Astrocyte (in vitro differentiated cells and primary cell): Measurements from ENCODE around the gene MAPK8IP3. TPM values are rescaled to one million over a fixed set of nuclear protein-coding genes. Genes with fewer than 3 reads are reported as not detected.

Experiments used
- DNase-seq: peaks from one replicate; pipeline ENCODE4 v3.0.0-alpha.2; 2010; ENCODE audit warnings: low read depth
- FAIRE-seq: peaks from 2 replicates; lab custom pipeline; 2011; peaks lifted over from hg19 to GRCh38; lab: Jason Lieb, UNC
- H2AFZ ChIP-seq: 2 replicates; pipeline ENCODE4 v1.6.0; 2012; ENCODE audit warnings: low read depth, low read length, inconsistent platforms
- H3K27ac ChIP-seq: 2 replicates; pipeline ENCODE4 v1.5.1; 2011; ENCODE audit warnings: low read depth, low read length, inconsistent platforms
- H3K27me3 ChIP-seq: 2 replicates; pipeline ENCODE4 v1.6.0; 2011; ENCODE audit warnings: low read length, inconsistent platforms; ENCODE audit not compliant: insufficient read depth
- H3K36me3 ChIP-seq: 2 replicates; pipeline ENCODE4 v1.5.1; 2011; ENCODE audit warnings: low read length, inconsistent platforms; ENCODE audit not compliant: insufficient read depth
- H3K4me1 ChIP-seq: 2 replicates; pipeline ENCODE4 v1.5.1; 2011; ENCODE audit warnings: low read length, inconsistent platforms; ENCODE audit not compliant: insufficient read depth
- H3K4me2 ChIP-seq: 2 replicates; pipeline ENCODE4 v1.6.0; 2012; ENCODE audit warnings: low read length, inconsistent platforms
- H3K4me3 ChIP-seq: 2 replicates; pipeline ENCODE4 v1.5.1; 2011; ENCODE audit warnings: low read depth, mild to moderate bottlenecking, low read length, inconsistent platforms; ENCODE audit not compliant: insufficient read depth
- H3K79me2 ChIP-seq: 2 replicates; pipeline ENCODE4 v1.6.0; 2012; ENCODE audit warnings: mild to moderate bottlenecking, low read length, inconsistent platforms; ENCODE audit not compliant: insufficient read depth
- H3K9ac ChIP-seq: 2 replicates; pipeline ENCODE4 v1.6.0; 2012; ENCODE audit warnings: mild to moderate bottlenecking, low read length, inconsistent platforms
- H3K9me3 ChIP-seq: 2 replicates; pipeline ENCODE4 v1.5.1; 2012; ENCODE audit warnings: low read depth, mild to moderate bottlenecking, low read length, inconsistent platforms; ENCODE audit not compliant: insufficient read depth
- H4K20me1 ChIP-seq: 2 replicates; pipeline ENCODE4 v1.6.0; 2012; ENCODE audit warnings: low read length, inconsistent platforms; ENCODE audit not compliant: insufficient read depth
- H3K27ac Mint-ChIP-seq: one replicate; pipeline ENCODE4 v1.8.0; 2021; ENCODE audit warnings: mild to moderate bottlenecking, mixed read lengths; ENCODE audit not compliant: unreplicated experiment
- H3K27me3 Mint-ChIP-seq: one replicate; pipeline ENCODE4 v1.8.0; 2021; ENCODE audit warnings: low read depth, mixed read lengths; ENCODE audit not compliant: unreplicated experiment
- H3K36me3 Mint-ChIP-seq: one replicate; pipeline ENCODE4 v1.8.0; 2021; ENCODE audit warnings: low read depth, mixed read lengths; ENCODE audit not compliant: unreplicated experiment
- H3K4me1 Mint-ChIP-seq: one replicate; pipeline ENCODE4 v1.8.0; 2021; ENCODE audit warnings: low read depth, mixed read lengths; ENCODE audit not compliant: unreplicated experiment
- H3K4me3 Mint-ChIP-seq: one replicate; pipeline ENCODE4 v1.8.0; 2021; ENCODE audit warnings: mild to moderate bottlenecking, moderate library complexity, mixed read lengths; ENCODE audit not compliant: unreplicated experiment
- H3K9me3 Mint-ChIP-seq: one replicate; pipeline ENCODE4 v1.8.0; 2021; ENCODE audit warnings: mild to moderate bottlenecking, mixed read lengths; ENCODE audit not compliant: unreplicated experiment
- EZH2 ChIP-seq: IDR thresholded peaks from 2 replicates; pipeline ENCODE4 v1.6.1; 2012; ENCODE audit warnings: mild to moderate bottlenecking, low read length, inconsistent platforms; ENCODE audit not compliant: insufficient read depth
- total RNA-seq: library from RNA; stranded (reverse); gene quantifications from 2 replicates; pipeline ENCODE4 v1.2.1, GENCODE V29; 2021
- TF ChIP-seq, protein P1 (sequence below): IDR thresholded peaks from 2 replicates; pipeline ENCODE4 v1.5.1; 2011; ENCODE audit warnings: low read depth, mild to moderate bottlenecking, inconsistent platforms, low read length, moderate library complexity; ENCODE audit not compliant: insufficient read depth

The MAPK8IP3 gene
- total RNA-seq, 1 donor from 2014 or later, result 92.4 TPM

DNA sequence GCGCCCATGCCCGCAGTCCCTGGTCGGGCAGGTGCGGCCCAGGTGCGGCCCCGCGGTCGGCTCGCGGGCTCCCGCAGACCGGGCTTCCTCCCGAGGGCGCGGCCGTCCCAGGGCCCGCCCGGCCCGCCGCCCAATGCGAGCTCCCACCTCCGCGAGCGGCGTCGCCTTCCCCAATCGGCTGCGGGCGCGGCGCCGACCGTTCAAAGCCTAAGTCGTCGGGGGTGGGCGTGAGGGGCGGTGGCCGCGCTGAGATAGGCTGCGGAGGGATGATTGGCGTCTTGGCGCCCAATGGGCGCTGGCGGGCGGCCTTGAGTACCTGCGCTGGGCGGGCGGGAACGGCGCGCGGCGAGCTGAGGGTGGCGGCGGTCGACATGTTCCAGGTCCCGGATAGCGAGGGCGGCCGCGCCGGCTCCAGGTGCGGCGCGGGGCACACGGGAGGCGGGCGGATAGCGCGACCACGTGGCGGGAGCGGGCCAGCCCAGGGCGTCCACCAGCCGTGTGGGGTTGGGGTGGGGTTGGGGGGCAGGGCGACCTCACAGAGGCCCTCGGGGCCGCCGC, 28.0 kb upstream of the MAPK8IP3 start, which contains the start of gene JPT2:
Gene JPT2, plus strand, starts transcription at position 338 of the 558 bp plus-strand sequence. Its CDS starts 34 bp downstream, at position 372.
- peaks cover 32% of the 10 kb centered on the region for H4K20me1 ChIP-seq
- Mint-ChIP-seq H3K36me3 (peaks cover 17% of the 10 kb centered on the region), H3K27me3 (no peaks in the 10 kb centered on the region), H3K9me3 (no peaks in the 10 kb centered on the region), H3K27ac (peak within 1 kb of the TSS; percentile 86), H3K4me3 (peak within 1 kb of the TSS; percentile 91), H3K4me1 (peaks cover 33% of the 10 kb centered on the region)
- H3K9me3 ChIP-seq, result no peaks in the 10 kb centered on the region
- peak within 1 kb of the TSS; percentile 74 for H3K27ac ChIP-seq
- no peaks in the 10 kb centered on the region for H3K36me3 ChIP-seq
- no peak for TF ChIP-seq EZH2
- TF ChIP-seq, protein P1, sequence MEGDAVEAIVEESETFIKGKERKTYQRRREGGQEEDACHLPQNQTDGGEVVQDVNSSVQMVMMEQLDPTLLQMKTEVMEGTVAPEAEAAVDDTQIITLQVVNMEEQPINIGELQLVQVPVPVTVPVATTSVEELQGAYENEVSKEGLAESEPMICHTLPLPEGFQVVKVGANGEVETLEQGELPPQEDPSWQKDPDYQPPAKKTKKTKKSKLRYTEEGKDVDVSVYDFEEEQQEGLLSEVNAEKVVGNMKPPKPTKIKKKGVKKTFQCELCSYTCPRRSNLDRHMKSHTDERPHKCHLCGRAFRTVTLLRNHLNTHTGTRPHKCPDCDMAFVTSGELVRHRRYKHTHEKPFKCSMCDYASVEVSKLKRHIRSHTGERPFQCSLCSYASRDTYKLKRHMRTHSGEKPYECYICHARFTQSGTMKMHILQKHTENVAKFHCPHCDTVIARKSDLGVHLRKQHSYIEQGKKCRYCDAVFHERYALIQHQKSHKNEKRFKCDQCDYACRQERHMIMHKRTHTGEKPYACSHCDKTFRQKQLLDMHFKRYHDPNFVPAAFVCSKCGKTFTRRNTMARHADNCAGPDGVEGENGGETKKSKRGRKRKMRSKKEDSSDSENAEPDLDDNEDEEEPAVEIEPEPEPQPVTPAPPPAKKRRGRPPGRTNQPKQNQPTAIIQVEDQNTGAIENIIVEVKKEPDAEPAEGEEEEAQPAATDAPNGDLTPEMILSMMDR, result no peak
- H3K4me2 ChIP-seq, result peak within 1 kb of the TSS; percentile 98
- DNase-seq, result peak; percentile 93
- peaks cover 43% of the 10 kb centered on the region for H3K4me1 ChIP-seq
- peaks cover 48% of the 10 kb centered on the region for H3K79me2 ChIP-seq
- H3K27me3 ChIP-seq, result no peaks in the 10 kb centered on the region
- peak within 1 kb of the TSS; percentile 7 for H2AFZ ChIP-seq
- no peak for FAIRE-seq
- H3K9ac ChIP-seq, result peak within 1 kb of the TSS; percentile 96
- H3K4me3 ChIP-seq, result peak within 1 kb of the TSS; percentile 91

DNA sequence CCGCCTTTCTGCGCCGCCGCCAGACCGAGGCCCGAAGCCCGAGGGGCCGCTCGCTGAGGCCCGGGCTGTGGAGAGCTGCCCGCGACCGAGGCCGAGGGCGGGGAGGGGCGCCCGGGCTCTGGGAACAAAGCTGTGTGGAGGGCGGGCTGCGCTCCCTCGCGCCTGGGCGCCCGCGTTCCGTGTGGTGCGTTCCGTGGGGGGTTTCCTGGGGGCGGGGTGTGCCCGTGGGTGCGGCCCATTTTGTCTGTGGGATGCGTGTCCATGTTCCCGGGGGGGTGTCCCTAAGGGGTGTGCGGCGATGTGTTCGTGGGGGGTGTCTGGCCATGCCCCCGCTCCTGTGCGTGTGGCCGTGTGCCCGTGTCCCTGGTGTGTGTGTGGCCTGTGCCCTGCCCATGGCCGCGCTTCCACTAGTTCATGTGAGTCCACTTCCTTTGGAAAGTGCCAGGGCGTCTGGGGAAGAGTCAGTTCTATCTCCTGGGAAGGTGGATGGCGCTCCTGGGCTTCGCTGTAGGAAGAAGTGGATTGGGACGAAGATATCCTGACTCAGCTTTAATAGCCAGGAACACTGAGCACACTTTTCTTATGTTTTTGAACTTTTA, 27.4 kb upstream of the MAPK8IP3 start:
- DNase-seq (peak; percentile 27), FAIRE-seq (no peak)
- TF ChIP-seq, protein P1, result no peak
- no peak for TF ChIP-seq EZH2
- H3K27ac Mint-ChIP-seq, result peak overlapping the region; percentile 86
- Histone ChIP-seq H3K4me2 (peak overlapping the region; percentile 98), H3K4me1 (peaks cover 43% of the 10 kb centered on the region), H3K79me2 (peaks cover 54% of the 10 kb centered on the region), H3K9ac (peak overlapping the region; percentile 96), H3K27ac (peak overlapping the region; percentile 74), H4K20me1 (peaks cover 37% of the 10 kb centered on the region), H3K9me3 (no peaks in the 10 kb centered on the region), H3K4me3 (peak overlapping the region; percentile 91), H3K36me3 (peaks cover 4% of the 10 kb centered on the region), H3K27me3 (no peaks in the 10 kb centered on the region), H2AFZ (peak overlapping the region; percentile 7)
- peak overlapping the region; percentile 91 for H3K4me3 Mint-ChIP-seq
- peaks cover 12% of the 10 kb centered on the region for H3K36me3 Mint-ChIP-seq
- no peaks in the 10 kb centered on the region for H3K27me3 Mint-ChIP-seq
- H3K9me3 Mint-ChIP-seq, result no peaks in the 10 kb centered on the region
- H3K4me1 Mint-ChIP-seq, result peaks cover 33% of the 10 kb centered on the region

DNA sequence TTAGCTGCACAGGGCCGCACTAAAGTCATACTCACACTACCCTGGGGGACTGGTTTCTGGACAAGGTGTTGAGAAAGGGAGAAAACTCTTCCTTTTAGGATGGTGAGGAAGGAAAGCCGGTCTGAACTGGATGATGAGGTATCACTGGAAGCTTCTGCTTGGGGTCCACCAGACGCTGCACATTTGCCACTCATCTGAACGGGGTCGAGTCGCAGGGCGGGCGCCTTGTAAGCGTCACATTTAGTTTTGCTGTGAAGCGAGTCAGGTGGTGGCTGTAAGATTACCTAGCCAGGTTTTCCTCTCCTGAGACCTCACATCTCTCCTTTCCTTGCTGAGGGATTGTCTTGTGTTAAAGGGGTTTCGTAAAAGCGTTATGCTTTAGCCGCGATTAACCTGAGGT, 25.6 kb upstream of the MAPK8IP3 start:
- H3K27ac ChIP-seq, result peak overlapping the region; percentile 1
- H4K20me1 ChIP-seq, result peaks cover 43% of the 10 kb centered on the region
- FAIRE-seq (no peak), DNase-seq (no peak)
- H3K36me3 ChIP-seq, result peaks cover 13% of the 10 kb centered on the region
- peak overlapping the region; percentile 43 for H3K4me3 ChIP-seq
- Mint-ChIP-seq H3K27ac (peak overlapping the region; percentile 85), H3K36me3 (peaks cover 4% of the 10 kb centered on the region), H3K27me3 (no peaks in the 10 kb centered on the region), H3K4me1 (peaks cover 23% of the 10 kb centered on the region), H3K9me3 (no peaks in the 10 kb centered on the region), H3K4me3 (peak overlapping the region; percentile 91)
- peaks cover 28% of the 10 kb centered on the region for H3K4me1 ChIP-seq
- peaks cover 71% of the 10 kb centered on the region for H3K79me2 ChIP-seq
- peak overlapping the region; percentile 50 for H3K9ac ChIP-seq
- TF ChIP-seq, protein P1, result no peak
- no peak for TF ChIP-seq EZH2
- H3K27me3 ChIP-seq, result no peaks in the 10 kb centered on the region
- no peaks in the 10 kb centered on the region for H3K9me3 ChIP-seq
- peak overlapping the region; percentile 98 for H3K4me2 ChIP-seq
- H2AFZ ChIP-seq, result no peak overlapping the region
